ENCODE measurements around the gene CWC27.

DNA sequence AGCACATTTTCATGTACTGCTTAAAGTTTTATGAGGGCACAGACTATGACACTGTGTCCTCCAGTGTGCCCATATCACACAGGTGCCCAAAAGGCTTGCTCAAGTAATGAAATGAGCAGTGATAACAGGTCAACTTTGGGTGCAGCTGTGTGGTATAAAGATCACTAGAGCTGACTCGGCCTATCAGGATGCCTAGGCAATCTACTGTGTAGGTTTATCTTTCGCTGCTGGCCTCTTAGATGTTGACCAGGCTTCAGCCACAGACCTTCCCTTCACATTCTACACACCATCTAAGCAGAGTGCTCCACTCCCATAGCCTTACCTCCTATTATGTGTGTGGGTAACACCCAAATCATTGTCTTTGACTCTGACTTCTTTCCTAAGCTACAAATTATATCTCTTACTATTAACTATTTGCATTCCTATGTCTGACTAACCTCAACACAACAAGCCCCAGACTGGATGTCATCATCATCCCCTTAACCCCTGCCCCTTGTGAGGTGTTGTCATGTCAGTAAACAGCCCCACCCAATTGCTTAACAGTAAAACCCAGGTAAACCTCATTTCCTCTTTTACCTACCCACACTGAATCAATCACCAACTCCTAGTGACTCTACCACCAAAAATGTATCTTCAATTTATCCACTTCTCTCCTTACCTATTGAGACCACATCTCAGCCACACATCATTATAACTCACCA is 2.8 kb upstream of the CWC27 start:
- no peak for TF ChIP-seq EP300 (IDR thresholded peaks at IDR 0.05)
- TF ChIP-seq, protein P1, sequence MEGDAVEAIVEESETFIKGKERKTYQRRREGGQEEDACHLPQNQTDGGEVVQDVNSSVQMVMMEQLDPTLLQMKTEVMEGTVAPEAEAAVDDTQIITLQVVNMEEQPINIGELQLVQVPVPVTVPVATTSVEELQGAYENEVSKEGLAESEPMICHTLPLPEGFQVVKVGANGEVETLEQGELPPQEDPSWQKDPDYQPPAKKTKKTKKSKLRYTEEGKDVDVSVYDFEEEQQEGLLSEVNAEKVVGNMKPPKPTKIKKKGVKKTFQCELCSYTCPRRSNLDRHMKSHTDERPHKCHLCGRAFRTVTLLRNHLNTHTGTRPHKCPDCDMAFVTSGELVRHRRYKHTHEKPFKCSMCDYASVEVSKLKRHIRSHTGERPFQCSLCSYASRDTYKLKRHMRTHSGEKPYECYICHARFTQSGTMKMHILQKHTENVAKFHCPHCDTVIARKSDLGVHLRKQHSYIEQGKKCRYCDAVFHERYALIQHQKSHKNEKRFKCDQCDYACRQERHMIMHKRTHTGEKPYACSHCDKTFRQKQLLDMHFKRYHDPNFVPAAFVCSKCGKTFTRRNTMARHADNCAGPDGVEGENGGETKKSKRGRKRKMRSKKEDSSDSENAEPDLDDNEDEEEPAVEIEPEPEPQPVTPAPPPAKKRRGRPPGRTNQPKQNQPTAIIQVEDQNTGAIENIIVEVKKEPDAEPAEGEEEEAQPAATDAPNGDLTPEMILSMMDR (IDR thresholded peaks at IDR 0.05) = no peak
